ENCODE data around the gene GRIK2.
"Not testable (repeated sequence)": the region's sequence is repeated elsewhere in the genome, so short reads cannot be mapped to it uniquely, and the experiment has no call there.

The GRIK2 gene

DNA sequence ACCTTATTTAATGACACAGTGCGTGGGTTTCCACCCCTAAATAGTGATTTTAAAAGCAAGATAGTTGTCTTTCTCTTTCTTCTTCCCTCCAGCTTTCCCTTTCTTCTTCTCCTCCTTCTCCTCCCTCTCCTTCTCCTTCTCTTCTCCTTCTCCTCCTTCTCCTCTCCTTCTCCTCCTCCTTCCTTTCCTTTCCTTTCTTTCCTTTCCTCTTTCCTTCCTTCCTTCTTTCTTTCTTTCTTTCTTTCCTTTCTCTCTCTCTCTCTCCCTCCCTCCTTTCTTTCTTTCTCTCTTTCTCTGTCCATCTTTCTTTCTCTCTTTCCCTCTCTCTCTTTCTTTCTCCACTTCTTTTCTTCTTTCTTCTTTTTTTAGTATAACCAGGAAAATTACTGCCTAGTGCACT is 670.6 kb downstream of the GRIK2 start:
- no peak for DNase-seq

DNA sequence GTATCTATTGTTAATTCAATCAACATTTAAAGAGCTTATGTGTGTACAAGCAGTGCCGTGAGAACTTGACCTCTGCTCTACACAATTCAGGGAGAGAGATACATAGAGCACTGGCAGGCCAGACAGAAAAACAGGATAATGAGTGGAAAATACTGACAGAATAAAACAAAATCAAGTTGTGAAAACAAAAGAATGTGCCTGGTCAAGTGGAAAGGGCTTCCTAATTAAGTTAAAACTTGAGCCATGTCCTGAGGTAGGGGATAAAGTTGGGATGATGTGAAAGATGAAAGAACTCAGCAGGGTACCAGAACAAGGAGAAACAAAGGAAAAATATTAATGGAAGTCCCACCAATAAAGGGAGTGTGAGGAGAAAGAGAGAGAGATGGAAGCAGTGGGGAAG is 672.8 kb downstream of the GRIK2 start:
- DNase-seq, result no peak

DNA sequence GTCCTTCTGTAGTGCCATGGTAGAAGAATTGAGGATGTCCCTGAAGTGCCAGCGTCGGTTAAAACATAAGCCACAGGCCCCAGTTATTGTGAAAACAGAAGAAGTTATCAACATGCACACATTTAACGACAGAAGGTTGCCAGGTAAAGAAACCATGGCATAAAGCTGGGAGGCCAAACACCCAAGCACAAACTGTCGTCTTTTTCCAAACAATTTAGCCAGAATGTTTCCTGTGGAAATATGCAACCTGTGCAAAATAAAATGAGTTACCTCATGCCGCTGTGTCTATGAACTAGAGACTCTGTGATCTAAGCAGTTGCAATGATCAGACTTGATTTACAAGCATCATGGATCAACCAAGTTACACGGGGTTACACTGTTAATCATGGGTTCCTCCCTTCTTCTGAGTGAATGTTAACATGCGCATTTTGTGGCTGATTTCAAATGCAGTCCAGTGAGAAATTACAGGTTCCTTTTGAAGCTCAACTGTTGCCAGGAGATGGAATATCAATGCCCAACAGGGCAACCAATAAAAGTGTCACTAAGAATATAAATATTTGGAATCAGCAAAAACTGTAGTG is 674.9 kb downstream of the GRIK2 start:
- DNase-seq, result no peak

DNA sequence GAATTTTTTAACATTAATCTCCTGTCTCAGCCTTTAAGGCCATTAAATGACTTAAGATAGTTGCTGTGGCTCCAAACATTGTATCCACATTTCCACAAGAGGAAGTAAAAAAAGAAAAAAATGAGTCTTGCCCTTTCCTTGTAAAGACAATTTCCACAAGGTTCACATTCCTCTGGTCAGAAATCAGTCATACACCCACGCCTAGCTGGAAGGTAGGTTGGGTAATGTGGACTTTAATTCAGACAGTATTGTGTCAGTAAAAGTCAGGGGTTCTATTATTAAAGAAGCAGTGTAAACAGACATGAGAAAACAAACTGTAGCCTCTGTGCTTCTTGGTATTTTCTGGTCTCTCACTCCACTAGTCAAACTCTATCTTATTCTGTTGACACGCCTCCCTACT is 682.0 kb downstream of the GRIK2 start:
- no peak for DNase-seq

- DNase-seq, result no peak
These were observed 691.7 kb downstream of the GRIK2 start for GRCh38 chr6:102085257-102085656.

DNA sequence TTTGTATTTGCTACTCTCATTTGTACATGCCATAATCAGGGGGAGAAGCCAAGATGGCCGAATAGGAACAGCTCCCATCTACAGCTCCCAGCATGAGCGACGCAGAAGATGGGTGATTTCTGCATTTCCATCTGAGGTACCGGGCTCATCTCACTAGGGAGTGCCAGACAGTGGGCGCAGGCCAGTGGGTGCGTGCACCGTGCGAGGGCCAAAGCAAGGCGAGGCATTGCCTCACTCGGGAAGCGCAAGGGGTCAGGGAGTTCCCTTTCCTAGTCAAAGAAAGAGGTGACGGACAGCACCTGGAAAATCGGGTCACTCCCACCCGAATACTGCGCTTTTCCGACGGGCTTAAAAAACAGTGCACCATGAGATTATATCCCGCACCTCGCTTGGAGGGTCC is 694.7 kb downstream of the GRIK2 start:
- not testable (repeated sequence) for DNase-seq

- DNase-seq, result no peak
These were observed 720.9 kb downstream of the GRIK2 start for GRCh38 chr6:102114402-102114801.

DNA sequence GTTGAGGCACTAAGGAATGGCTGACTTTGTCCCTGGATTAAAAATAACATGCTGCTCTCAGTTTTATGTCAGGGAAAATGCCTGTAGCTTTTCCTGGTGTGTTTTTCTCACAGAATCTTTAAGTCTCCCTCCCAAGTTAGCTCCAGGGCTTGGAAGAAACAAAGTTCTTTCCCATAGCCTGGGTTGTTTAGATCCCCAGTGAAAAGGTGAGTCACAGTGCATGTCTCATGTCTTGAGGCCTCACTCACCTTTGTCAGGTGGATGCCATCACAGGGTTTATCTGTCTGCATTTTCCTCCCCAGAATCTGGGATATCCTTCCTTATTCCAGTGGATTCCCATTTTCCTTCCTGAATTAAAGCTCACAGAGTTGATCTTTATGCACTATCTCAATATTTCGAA is 722.4 kb downstream of the GRIK2 start:
- no peak for DNase-seq

GRCh38 chr6:102118034-102118433 is 724.5 kb downstream of the GRIK2 start:
- no peak for DNase-seq
